ENCODE measurements around the gene VWA8. TPM values are rescaled to one million over a fixed set of nuclear protein-coding genes. Genes with fewer than 3 reads are reported as not detected.
"Not testable (repeated sequence)": the region's sequence is repeated elsewhere in the genome, so short reads cannot be mapped to it uniquely, and the experiment has no call there.

VWA8 gene
- total RNA-seq, 2 experiments from 2014 or later, result 14.9 to 17.4 TPM

DNA sequence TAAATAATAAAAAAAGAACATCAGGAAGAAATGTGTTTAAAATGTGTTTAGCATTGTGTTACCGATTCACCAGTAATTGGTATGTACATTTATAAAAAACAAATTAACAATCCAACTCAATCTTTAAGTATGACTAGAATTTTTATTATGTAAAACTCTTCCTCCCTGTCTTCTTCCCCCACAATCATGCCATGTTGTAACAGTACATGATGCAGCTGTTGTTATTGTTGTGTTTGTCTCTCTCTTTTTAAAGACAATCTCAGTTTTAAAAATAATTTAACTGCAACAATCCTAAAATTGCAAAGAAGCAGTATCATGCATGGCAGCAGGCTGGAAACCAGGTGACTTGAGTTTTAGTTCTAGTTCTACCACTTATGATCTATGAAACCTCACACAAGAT is 323.3 kb downstream of the VWA8 start:
- Mint-ChIP-seq H3K36me3 (no peaks in the 10 kb centered on the region), H3K27me3 (no peaks in the 10 kb centered on the region), H3K4me1 (peaks cover 2% of the 10 kb centered on the region), H3K4me3 (no peak overlapping the region), H3K27ac (no peak overlapping the region), H3K9me3 (ENCODE audit: low read depth) (no peaks in the 10 kb centered on the region)
- DNase-seq (no peak), ATAC-seq (no peak)
- CTCF ChIA-PET, result no interaction called here

DNA sequence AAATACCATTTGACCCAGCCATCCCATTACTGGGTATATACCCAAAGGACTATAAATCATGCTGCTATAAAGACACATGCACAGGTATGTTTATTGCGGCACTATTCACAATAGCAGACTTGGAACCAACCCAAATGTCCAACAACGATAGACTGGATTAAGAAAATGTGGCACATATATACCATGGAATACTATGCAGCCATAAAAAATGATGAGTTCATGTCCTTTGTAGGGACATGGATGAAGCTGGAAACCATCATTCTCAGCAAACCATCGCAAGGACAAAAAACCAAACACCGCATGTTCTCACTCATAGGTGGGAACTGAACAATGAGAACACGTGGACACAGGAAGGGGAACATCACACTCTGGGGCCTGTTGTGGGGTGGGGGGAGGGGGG is 323.9 kb downstream of the VWA8 start:
- DNase-seq; H3K9me3 Mint-ChIP-seq (ENCODE audit: low read depth); ATAC-seq; H3K4me3 Mint-ChIP-seq; H3K36me3 Mint-ChIP-seq; H3K4me1 Mint-ChIP-seq; CTCF ChIA-PET; H3K27me3 Mint-ChIP-seq; H3K27ac Mint-ChIP-seq: not testable (repeated sequence)

DNA sequence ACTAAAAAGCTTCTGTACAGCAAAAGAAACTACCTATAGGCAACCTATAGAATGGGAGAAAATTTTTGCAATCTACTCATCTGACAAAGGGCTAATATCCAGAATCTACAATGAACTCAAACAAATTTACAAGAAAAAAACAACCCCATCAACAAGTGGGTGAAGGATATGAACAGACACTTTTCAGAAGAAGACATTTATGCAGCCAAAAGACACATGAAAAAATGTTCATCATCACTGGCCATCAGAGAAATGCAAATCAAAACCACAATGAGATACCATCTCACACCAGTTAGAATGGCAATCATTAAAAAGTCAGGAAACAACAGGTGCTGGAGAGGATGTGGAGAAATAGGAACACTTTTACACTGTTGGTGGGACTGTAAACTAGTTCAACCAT is 324.3 kb downstream of the VWA8 start:
- H3K4me3 Mint-ChIP-seq; H3K4me1 Mint-ChIP-seq; H3K36me3 Mint-ChIP-seq; H3K27ac Mint-ChIP-seq; CTCF ChIA-PET; ATAC-seq; DNase-seq; H3K27me3 Mint-ChIP-seq; H3K9me3 Mint-ChIP-seq (ENCODE audit: low read depth): not testable (repeated sequence)

DNA sequence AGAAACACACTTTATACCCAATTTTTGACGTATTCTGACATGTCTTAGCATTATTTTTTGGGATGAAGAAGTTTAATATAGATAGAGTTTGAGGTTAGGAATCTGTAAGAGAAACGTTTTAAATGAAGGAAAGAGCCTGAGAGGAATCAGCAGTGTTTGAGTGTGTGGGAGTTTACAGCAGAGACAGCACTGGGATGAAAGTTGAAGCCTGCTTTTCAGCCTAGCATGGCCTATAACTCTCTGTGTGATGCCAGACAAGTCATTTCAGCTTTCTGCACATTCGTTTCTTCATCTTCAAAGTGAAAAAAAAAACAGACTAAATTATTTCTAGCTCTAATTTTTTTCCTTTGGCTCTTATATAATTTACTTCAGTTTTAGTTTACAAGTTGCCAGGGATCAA is 326.5 kb downstream of the VWA8 start:
- DNase-seq (no peak), ATAC-seq (no peak)
- H3K27ac Mint-ChIP-seq, result no peak overlapping the region
- no peaks in the 10 kb centered on the region for H3K9me3 Mint-ChIP-seq (ENCODE audit: low read depth)
- H3K36me3 Mint-ChIP-seq, result no peaks in the 10 kb centered on the region
- H3K4me3 Mint-ChIP-seq, result no peak overlapping the region
- H3K27me3 Mint-ChIP-seq, result no peaks in the 10 kb centered on the region
- H3K4me1 Mint-ChIP-seq, result no peaks in the 10 kb centered on the region
- CTCF ChIA-PET, result interaction anchor here (1.2 kb wide), 1 partner anchor 9 kb away, joined by 4 read pairs; no protein-coding TSS in a partner anchor

DNA sequence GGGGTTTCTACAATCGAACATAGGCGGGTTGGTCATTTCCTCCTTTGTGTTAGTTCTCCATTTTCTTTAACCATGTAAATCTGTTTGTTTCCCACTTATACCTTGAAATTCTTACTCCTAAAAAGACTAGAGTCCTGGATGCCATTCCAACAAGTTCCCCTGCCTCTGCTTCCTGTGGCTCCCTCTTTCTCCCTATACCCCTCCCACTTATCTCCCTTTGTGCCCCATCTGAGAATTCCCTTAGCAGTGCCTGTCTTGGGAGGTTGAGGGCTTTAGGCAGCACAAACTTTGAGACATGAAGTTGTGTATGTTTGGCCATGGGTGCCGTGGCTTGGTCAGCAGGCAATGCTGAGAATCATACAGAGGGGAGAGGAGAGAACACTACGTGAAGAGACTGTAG is 327.1 kb downstream of the VWA8 start:
- Mint-ChIP-seq H3K4me3 (no peak overlapping the region), H3K27me3 (no peaks in the 10 kb centered on the region), H3K36me3 (peaks cover 2% of the 10 kb centered on the region), H3K27ac (no peak overlapping the region), H3K4me1 (no peaks in the 10 kb centered on the region), H3K9me3 (ENCODE audit: low read depth) (no peaks in the 10 kb centered on the region)
- ATAC-seq (no peak), DNase-seq (no peak)
- CTCF ChIA-PET, result no interaction called here

DNA sequence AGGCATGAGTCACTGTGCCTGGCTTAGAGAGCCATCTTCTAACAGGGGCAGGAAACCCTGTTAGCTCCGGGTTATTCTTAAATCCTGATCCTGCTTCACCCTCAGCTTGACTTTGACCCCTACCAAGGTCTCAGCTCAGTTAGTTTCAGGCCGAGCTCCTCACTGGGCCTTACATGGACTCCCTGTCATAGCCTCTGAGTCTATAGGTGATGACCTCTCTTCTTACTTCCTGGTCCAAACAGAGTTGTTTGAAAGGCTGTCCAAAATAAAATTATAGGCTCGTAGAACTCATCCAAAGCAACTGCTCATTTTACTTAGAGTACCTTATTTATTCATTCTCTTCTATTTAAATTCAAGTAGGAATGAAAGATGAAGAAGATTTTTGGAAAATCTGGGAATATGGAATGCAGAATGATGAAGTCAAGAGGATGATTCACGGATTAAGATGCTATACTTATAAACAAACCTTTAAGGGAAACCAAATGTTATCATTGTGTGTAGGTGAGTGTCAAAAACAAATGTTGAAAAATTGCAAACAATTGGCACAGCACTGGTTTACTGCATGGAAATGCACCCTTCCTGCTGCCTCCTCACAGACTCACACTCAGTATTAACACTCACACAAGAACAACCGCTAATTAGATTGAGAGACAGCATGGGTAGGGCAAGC is 329.5 kb downstream of the VWA8 start:
- no peaks in the 10 kb centered on the region for H3K9me3 Mint-ChIP-seq (ENCODE audit: low read depth)
- no peak overlapping the region for H3K4me3 Mint-ChIP-seq
- DNase-seq (no peak), ATAC-seq (no peak)
- H3K27ac Mint-ChIP-seq, result no peak overlapping the region
- peaks cover 2% of the 10 kb centered on the region for H3K36me3 Mint-ChIP-seq
- no peaks in the 10 kb centered on the region for H3K27me3 Mint-ChIP-seq
- CTCF ChIA-PET, result no interaction called here
- H3K4me1 Mint-ChIP-seq, result no peaks in the 10 kb centered on the region

DNA sequence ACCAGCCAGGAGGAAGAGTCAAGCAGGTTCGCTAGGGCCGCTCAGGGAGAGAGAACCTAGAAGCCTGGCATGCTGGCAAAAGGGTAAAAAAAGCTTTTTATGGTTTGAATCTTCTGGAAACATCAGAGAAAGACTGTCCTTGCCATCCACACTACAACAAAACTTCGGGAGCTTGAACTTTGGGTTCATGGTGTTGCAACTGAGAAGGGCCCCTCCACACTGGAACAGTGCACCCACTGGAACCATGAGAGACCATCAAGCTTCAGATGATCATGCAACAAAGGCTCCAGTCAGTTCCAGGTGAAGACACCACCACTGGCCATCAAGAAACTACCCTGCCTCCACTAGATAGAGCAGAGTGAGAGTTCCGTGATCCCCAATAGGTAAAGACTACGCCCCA is 333.5 kb downstream of the VWA8 start:
- CTCF ChIA-PET, result no interaction called here
- no peaks in the 10 kb centered on the region for H3K9me3 Mint-ChIP-seq (ENCODE audit: low read depth)
- DNase-seq, result no peak
- H3K27me3 Mint-ChIP-seq, result no peaks in the 10 kb centered on the region
- no peak overlapping the region for H3K4me3 Mint-ChIP-seq
- peaks cover 7% of the 10 kb centered on the region for H3K36me3 Mint-ChIP-seq
- no peak overlapping the region for H3K27ac Mint-ChIP-seq
- H3K4me1 Mint-ChIP-seq, result no peaks in the 10 kb centered on the region
- ATAC-seq, result no peak

DNA sequence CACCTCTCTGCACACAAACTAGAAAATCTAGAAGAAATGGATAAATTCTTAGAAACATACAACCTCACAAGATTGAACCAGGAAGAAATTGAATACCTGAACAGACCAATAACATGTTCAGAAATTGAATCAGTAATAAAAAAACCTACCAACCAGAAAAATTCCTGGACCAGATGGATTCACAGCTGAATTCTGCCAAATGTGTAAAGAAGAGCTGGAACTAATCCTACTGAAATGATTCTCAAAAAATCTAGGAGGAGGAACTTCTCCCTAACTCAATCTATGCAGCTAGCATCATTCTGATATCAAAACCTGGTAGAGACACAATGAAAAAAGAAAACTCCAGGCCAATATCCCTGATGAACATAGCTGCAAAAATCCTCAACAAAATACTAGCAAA is 336.9 kb downstream of the VWA8 start:
- no peaks in the 10 kb centered on the region for H3K9me3 Mint-ChIP-seq (ENCODE audit: low read depth)
- no peak overlapping the region for H3K4me3 Mint-ChIP-seq
- DNase-seq, result no peak
- peaks cover 7% of the 10 kb centered on the region for H3K36me3 Mint-ChIP-seq
- no peaks in the 10 kb centered on the region for H3K4me1 Mint-ChIP-seq
- CTCF ChIA-PET, result interaction anchor here (1.7 kb wide), 1 partner anchor 29 kb away, joined by 5 read pairs; no protein-coding TSS in a partner anchor
- no peak for ATAC-seq
- no peaks in the 10 kb centered on the region for H3K27me3 Mint-ChIP-seq
- no peak overlapping the region for H3K27ac Mint-ChIP-seq

DNA sequence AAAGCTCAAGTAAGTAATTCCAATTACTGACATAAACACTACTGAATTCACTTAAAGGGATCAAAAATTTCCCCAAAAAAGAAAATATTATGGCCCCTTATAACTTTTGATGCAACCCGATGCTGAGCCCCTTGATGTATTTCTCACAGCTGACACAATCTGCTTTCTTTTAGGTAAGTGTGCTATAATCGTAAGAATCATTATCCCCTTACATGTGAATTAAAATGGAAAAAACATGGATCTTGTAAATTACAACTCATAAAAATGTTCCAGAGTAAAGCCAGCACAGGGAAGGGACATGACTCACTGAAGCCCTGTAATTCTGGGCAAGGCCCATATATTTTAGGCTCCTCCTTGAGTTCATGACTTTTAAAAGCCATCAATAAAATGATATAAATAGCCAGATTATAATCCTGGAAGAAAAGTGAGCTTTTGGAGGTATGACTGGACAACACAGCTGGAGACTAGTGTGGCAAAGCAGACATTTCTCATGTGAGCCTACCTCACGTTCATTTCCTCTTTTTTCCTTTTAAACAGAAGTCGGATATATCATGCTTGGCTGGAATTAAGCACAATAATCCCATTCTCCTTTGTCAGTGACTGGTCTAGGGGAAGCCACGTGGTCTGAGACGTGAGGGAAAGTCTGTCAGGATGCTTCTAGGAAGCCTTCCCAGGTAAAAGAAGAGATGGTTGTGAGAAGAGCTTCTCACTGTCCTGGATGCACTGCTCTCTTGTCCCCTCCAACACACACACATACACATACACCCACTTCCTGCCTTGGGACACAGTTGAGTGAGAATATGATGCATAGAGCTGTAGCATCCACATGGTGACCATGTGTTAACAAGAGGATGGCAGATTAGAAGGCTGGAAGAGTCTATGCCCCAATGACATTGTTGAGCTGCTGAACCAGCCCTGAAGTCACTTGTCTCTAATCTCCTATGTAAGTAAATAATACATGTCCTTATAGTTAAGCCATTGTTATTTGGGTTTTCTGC is 338.2 kb downstream of the VWA8 start:
- ATAC-seq (no peak), DNase-seq (no peak)
- Mint-ChIP-seq H3K4me3 (no peak overlapping the region), H3K4me1 (no peaks in the 10 kb centered on the region), H3K36me3 (peaks cover 5% of the 10 kb centered on the region), H3K27ac (no peak overlapping the region), H3K27me3 (no peaks in the 10 kb centered on the region), H3K9me3 (ENCODE audit: low read depth) (no peaks in the 10 kb centered on the region)
- CTCF ChIA-PET, result interaction anchor here (1.7 kb wide), 1 partner anchor 30 kb away, joined by 5 read pairs; no protein-coding TSS in a partner anchor

DNA sequence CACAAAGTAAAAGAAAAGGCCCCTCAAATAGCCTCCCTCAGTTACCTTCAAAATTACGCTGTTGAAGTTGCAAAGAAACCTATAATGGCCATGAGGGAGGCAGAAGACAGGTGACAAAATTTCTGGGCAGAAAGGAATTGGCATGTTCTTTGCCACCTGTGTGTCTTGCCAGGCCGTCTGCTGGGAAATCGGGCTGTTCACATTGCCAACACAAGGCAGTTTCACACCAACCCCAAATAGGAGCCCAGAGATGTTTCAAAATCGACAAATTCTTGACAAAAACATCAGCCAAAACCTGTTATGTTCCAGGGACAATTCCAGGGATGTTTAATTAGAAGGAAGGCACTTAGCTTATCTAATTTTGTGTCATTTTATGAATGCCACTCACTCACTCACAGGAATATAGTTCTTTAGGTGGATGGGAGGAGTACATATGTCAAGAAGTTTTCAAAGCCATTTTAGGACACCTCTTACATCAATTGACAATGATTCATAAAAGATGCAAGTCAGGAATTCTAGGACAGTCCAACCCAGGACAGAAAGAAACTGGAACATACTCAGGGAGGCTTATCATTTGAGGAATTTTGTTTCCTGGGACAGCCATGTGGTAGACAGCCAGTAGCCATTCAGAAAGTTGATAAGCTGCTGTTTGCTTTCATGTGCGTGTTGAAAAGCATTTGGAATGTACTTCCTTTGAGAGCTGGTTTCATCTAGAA is 339.0 kb downstream of the VWA8 start:
- no peak for ATAC-seq
- Mint-ChIP-seq H3K4me3 (no peak overlapping the region), H3K36me3 (peaks cover 5% of the 10 kb centered on the region), H3K4me1 (no peaks in the 10 kb centered on the region), H3K27ac (no peak overlapping the region), H3K27me3 (no peaks in the 10 kb centered on the region), H3K9me3 (ENCODE audit: low read depth) (no peaks in the 10 kb centered on the region)
- CTCF ChIA-PET, result no interaction called here
- no peak for DNase-seq

DNA sequence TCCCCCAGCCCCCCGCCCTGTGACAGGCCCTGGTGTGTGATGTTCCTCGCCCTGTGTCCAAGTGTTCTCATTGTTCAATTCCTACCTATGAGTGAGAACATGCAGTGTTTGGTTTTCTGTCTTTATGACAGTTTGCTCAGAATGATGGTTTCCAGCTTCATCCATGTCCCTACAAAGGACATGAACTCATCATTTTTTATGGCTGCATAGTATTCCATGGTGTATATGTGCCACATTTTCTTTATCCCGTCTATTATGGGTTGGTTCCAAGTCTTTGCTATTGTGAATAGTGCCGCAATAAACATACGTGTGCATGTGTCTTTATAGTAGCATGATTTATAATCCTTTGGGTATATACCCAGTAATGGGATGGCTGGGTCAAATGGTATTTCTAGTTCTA is 343.3 kb downstream of the VWA8 start:
- H3K4me1 Mint-ChIP-seq; H3K27ac Mint-ChIP-seq; CTCF ChIA-PET; H3K9me3 Mint-ChIP-seq (ENCODE audit: low read depth); ATAC-seq; H3K27me3 Mint-ChIP-seq; H3K4me3 Mint-ChIP-seq; DNase-seq; H3K36me3 Mint-ChIP-seq: not testable (repeated sequence)

DNA sequence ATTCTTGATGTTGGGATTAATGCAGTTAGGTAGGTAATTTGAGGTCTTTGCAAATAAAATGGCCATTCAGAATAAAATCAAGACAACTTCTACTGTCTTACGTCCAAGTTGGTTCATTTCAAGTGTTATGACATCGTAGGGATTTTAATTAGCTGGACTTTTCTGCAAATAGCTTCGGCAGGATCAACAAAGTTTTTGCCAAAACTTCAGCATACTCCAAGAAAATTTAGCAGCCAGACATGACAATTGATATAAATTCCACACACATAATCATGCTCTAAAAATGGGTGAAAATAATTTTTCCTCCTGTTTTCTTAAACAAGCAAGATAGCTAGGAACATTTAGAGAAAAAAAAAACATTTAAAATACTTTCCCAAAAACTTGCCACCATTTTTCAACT is 344.8 kb downstream of the VWA8 start:
- Mint-ChIP-seq H3K27ac (no peak overlapping the region), H3K4me1 (no peaks in the 10 kb centered on the region)
- CTCF ChIA-PET, result no interaction called here

DNA sequence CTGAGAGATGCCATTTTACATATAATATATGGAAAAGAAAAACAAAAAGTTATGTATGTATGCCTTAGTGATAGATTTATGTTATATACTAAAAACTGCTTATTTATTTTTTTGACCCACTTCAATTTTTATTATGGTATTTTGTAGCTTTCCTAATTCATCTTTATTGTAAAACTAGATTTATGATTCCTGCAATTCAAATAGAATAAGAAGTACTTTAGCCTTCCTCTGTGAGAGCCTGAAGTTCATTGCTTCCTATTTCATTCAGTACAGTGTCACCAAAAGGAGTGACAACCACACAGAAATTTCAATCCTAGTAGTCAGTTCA is 345.4 kb downstream of the VWA8 start:
- DNase-seq (no peak), ATAC-seq (no peak)
- H3K4me3 Mint-ChIP-seq, result no peak overlapping the region
- no peak overlapping the region for H3K27ac Mint-ChIP-seq
- peaks cover 3% of the 10 kb centered on the region for H3K36me3 Mint-ChIP-seq
- H3K9me3 Mint-ChIP-seq (ENCODE audit: low read depth), result no peaks in the 10 kb centered on the region
- no peaks in the 10 kb centered on the region for H3K27me3 Mint-ChIP-seq
- H3K4me1 Mint-ChIP-seq, result no peaks in the 10 kb centered on the region
- CTCF ChIA-PET, result no interaction called here

More for the DNA sequence above, 344.8 kb downstream of the VWA8 start:
- ATAC-seq (no peak), DNase-seq (no peak)
- H3K36me3 Mint-ChIP-seq, result peaks cover 1% of the 10 kb centered on the region
- no peaks in the 10 kb centered on the region for H3K27me3 Mint-ChIP-seq
- H3K9me3 Mint-ChIP-seq (ENCODE audit: low read depth), result no peaks in the 10 kb centered on the region
- no peak overlapping the region for H3K4me3 Mint-ChIP-seq

All from activated CD8-positive, alpha-beta memory T cell treated with anti-CD3 and anti-CD28 coated beads, Interleukin-2, amount 10 ng/mL, durations not matched to agents 7 days and 5 days (primary cell).